Body of pancreas (tissue), 4 donors: ENCODE results near the gene DDX19B. TPM values are rescaled to one million over a fixed set of nuclear protein-coding genes. Genes with fewer than 3 reads are reported as not detected.
"Not testable (repeated sequence)": the region's sequence is repeated elsewhere in the genome, so short reads cannot be mapped to it uniquely, and the experiment has no call there.

Experiments
- ATAC-seq: fragments of 150-250 bp; one replicate; pipeline ENCODE4 v1.9.1; 2016
- DNase-seq, 4 donors: peaks; one replicate each; pipeline ENCODE4 v3.0.0-alpha.2; 2019
- H3K27ac ChIP-seq, 4 donors: fragments of 200-600 bp; sonication (generic); 1 replicate in 3 of 4; 2 replicates in 1 of 4; pipeline versions ENCODE4 v1.5.1 to v1.6.1; 2016 to 2019; ENCODE audit warnings: mild to moderate bottlenecking in 1 of 4, mixed read lengths in 1 of 4, moderate library complexity in 1 of 4
- H3K27me3 ChIP-seq, 2 donors: fragments of 200-600 bp; sonication (generic); one replicate each; pipeline ENCODE4 v1.6.0; 2016; ENCODE audit warnings: mild to moderate bottlenecking in 1 of 2
- H3K36me3 ChIP-seq, 2 donors: fragments of 200-600 bp; sonication (generic); replicated peaks in 1 of 2; 2 replicates each; pipeline ENCODE4 v1.5.1; 2016; ENCODE audit warnings: low read depth in 2 of 2; ENCODE audit not compliant: insufficient read depth in 1 of 2
- H3K4me1 ChIP-seq: fragments of 200-600 bp; sonication (generic); one replicate; pipeline ENCODE4 v1.6.0; 2016
- H3K4me3 ChIP-seq, 2 donors: fragments of 200-600 bp; sonication (generic); 1 replicate in 1 of 2; 2 replicates in 1 of 2; pipeline ENCODE4 v1.5.1; 2016 to 2019
- H3K9me3 ChIP-seq, 3 donors: fragments of 200-600 bp; sonication (generic); 1 replicate in 2 of 3; 2 replicates in 1 of 3; pipeline ENCODE4 v1.5.1; 2016
- CTCF ChIP-seq, 7 experiments: fragments of 450-650 bp in 4 of 7; fragments of 200-600 bp in 3 of 7; sonication (generic) in 3 of 7; IDR thresholded peaks; one replicate each; pipeline ENCODE4 v1.5.1; 2016 to 2019; ENCODE audit warnings: antibody characterized with exemption in 7 of 7
- POLR2A ChIP-seq, 3 donors: fragments of 450-650 bp; IDR thresholded peaks; one replicate each; pipeline ENCODE4 v1.6.1; 2016; ENCODE audit warnings: antibody characterized with exemption in 3 of 3, mild to moderate bottlenecking in 2 of 3
- WGBS, 2 donors: methylation state at CpG; one replicate each; pipeline ENCODE4 v1.1.5; 2017; 5-methylcytosine and 5-hydroxymethylcytosine counted together
- intact Hi-C: fragments of 100-400 bp; cut with DNase I; formaldehyde crosslinking; loops from one replicate; pipeline ENCODE4 v1.15.1; 2023
- total RNA-seq, 2 donors: library from RNA; depleted of rRNA; stranded (reverse); fragments of >200 nt; gene quantifications; one replicate each; pipeline ENCODE4 v1.1.0, GENCODE V29; 2016

Gene DDX19B
- total RNA-seq, 2 donors from 2014 or later: 31.4 to 37.9 TPM

- no peak for TF ChIP-seq POLR2A (IDR thresholded peaks at IDR 0.05)
- peak in 5 of 7 experiments; percentile 32 to 52 (median 40) for TF ChIP-seq CTCF (IDR thresholded peaks at IDR 0.05)
- WGBS, 2 donors: 53 to 57% methylated on average over 5 to 6 of the region's 6 CpGs
Observed at GRCh38 chr16:70267516-70267915, 31.5 kb upstream of the DDX19B start.

GRCh38 chr16:70267922-70268321, 31.1 kb upstream of the DDX19B start:
- peaks cover 37 to 65% of the 10 kb centered on the region in 2 donors for H3K36me3 ChIP-seq
- ATAC-seq, intact Hi-C loops: not testable (repeated sequence)

More at GRCh38 chr16:70267516-70267915, 31.5 kb upstream of the DDX19B start:
- intact Hi-C loops: no loop called here
- Histone ChIP-seq H3K4me3 (no peak overlapping the region), H3K4me1 (no peaks in the 10 kb centered on the region), H3K27ac (no peak overlapping the region), H3K36me3 (peaks cover 38 to 67% of the 10 kb centered on the region in 2 donors), H3K9me3 (no peaks in the 10 kb centered on the region), H3K27me3 (no peaks in the 10 kb centered on the region)
- ATAC-seq (no peak), DNase-seq (peak in 1 of 4 donors; percentile 28)

GRCh38 chr16:70269471-70269870, 29.5 kb upstream of the DDX19B start:
- intact Hi-C loops: no loop called here
- Histone ChIP-seq H3K4me3 (no peak overlapping the region), H3K36me3 (peaks cover 31 to 55% of the 10 kb centered on the region in 2 donors), H3K27ac (no peak overlapping the region), H3K27me3 (no peaks in the 10 kb centered on the region), H3K9me3 (no peaks in the 10 kb centered on the region), H3K4me1 (no peaks in the 10 kb centered on the region)
- WGBS, 2 donors: 91 to 95% methylated on average over 5 to 12 of the region's 12 CpGs
- TF ChIP-seq CTCF (IDR thresholded peaks at IDR 0.05) (no peak), POLR2A (IDR thresholded peaks at IDR 0.05) (no peak)
- ATAC-seq: no peak
- no peak for DNase-seq

More at GRCh38 chr16:70267922-70268321, 31.1 kb upstream of the DDX19B start:
- 86 to 90% methylated on average over 10 of the region's 10 CpGs for WGBS, 2 donors
- H3K4me1 ChIP-seq, H3K27ac ChIP-seq, H3K27me3 ChIP-seq, H3K4me3 ChIP-seq, DNase-seq, H3K9me3 ChIP-seq: not testable (repeated sequence)

GRCh38 chr16:70270176-70270575, 28.8 kb upstream of the DDX19B start:
- no peaks in the 10 kb centered on the region for H3K4me1 ChIP-seq
- H3K27me3 ChIP-seq: no peaks in the 10 kb centered on the region
- intact Hi-C loops: no loop called here
- ATAC-seq: no peak
- peaks cover 25 to 55% of the 10 kb centered on the region in 2 donors for H3K36me3 ChIP-seq
- H3K27ac ChIP-seq: no peak overlapping the region
- no peak for DNase-seq
- TF ChIP-seq CTCF (IDR thresholded peaks at IDR 0.05): no peak
- no peak for TF ChIP-seq POLR2A (IDR thresholded peaks at IDR 0.05)
- no peak overlapping the region for H3K4me3 ChIP-seq
- WGBS, 2 donors: 80 to 86% methylated on average over 3 of the region's 3 CpGs
- no peaks in the 10 kb centered on the region for H3K9me3 ChIP-seq

GRCh38 chr16:70271696-70272095, 27.3 kb upstream of the DDX19B start:
- intact Hi-C loops: no loop called here
- no peaks in the 10 kb centered on the region for H3K27me3 ChIP-seq
- TF ChIP-seq CTCF (IDR thresholded peaks at IDR 0.05): no peak
- TF ChIP-seq POLR2A (IDR thresholded peaks at IDR 0.05): no peak
- ATAC-seq (no peak), DNase-seq (no peak)
- no peaks in the 10 kb centered on the region for H3K9me3 ChIP-seq
- WGBS, 2 donors: 93 to 100% methylated on average over 3 to 10 of the region's 10 CpGs
- H3K4me3 ChIP-seq: no peak overlapping the region
- no peaks in the 10 kb centered on the region for H3K4me1 ChIP-seq
- H3K36me3 ChIP-seq: peaks cover 25 to 51% of the 10 kb centered on the region in 2 donors
- H3K27ac ChIP-seq: no peak overlapping the region
